Fibroblast of lung (primary cell): ENCODE results near the gene INHA. TPM values are rescaled to one million over a fixed set of nuclear protein-coding genes. Genes with fewer than 3 reads are reported as not detected.

Experiments
- DNase-seq, 2 donors: peaks; one replicate each; pipeline versions ENCODE4 v3.0.0 to v3.0.0-alpha.2; 2010; ENCODE audit warnings: low read depth in 2 of 2
- H2AFZ ChIP-seq: 2 replicates; pipeline ENCODE4 v1.5.1; 2012; ENCODE audit warnings: low read length, control low read depth, inconsistent platforms
- H3K27ac ChIP-seq: 2 replicates; pipeline ENCODE4 v1.5.1; 2011; ENCODE audit warnings: low read length, control low read depth; ENCODE audit not compliant: insufficient read depth
- H3K27me3 ChIP-seq: 2 replicates; pipeline ENCODE4 v1.5.1; 2011; ENCODE audit warnings: mild to moderate bottlenecking, low read length; ENCODE audit not compliant: control insufficient read depth, insufficient read depth
- H3K36me3 ChIP-seq: 2 replicates; pipeline ENCODE4 v1.5.1; 2011; ENCODE audit warnings: low read length; ENCODE audit not compliant: control insufficient read depth, insufficient read depth
- H3K4me1 ChIP-seq: 2 replicates; pipeline ENCODE4 v1.5.1; 2011; ENCODE audit warnings: low read length; ENCODE audit not compliant: control insufficient read depth, insufficient read depth; ENCODE audit errors: extremely low read depth
- H3K4me2 ChIP-seq: 2 replicates; pipeline ENCODE4 v1.5.1; 2011; ENCODE audit warnings: low read length, control low read depth; ENCODE audit not compliant: insufficient read depth; ENCODE audit errors: extremely low read depth
- H3K4me3 ChIP-seq, 4 experiments: fragments of 200-600 bp in 1 of 4; sonication (generic) in 1 of 4; replicated peaks in 1 of 4; 2 replicates each; pipeline ENCODE4 v1.5.1; 2011 to 2016; ENCODE audit warnings: low read length in 4 of 4, low read depth in 3 of 4, mild to moderate bottlenecking in 3 of 4, control low read depth in 2 of 4, inconsistent platforms in 1 of 4, mixed read lengths in 1 of 4; ENCODE audit not compliant: insufficient read depth in 1 of 4; ENCODE audit errors: control extremely low read depth in 1 of 4
- H3K79me2 ChIP-seq: 2 replicates; pipeline ENCODE4 v1.5.1; 2012; ENCODE audit warnings: mild to moderate bottlenecking, low read length, inconsistent platforms; ENCODE audit not compliant: control insufficient read depth, insufficient read depth
- H3K9ac ChIP-seq: 2 replicates; pipeline ENCODE4 v1.5.1; 2011; ENCODE audit warnings: mild to moderate bottlenecking, low read length, control low read depth; ENCODE audit not compliant: insufficient read depth
- H3K9me3 ChIP-seq: 2 replicates; pipeline ENCODE4 v1.5.1; 2012; ENCODE audit warnings: low read depth, low read length; ENCODE audit not compliant: control insufficient read depth, insufficient read depth
- H4K20me1 ChIP-seq: 2 replicates; pipeline ENCODE4 v1.5.1; 2011; ENCODE audit warnings: low read length; ENCODE audit not compliant: control insufficient read depth, insufficient read depth; ENCODE audit errors: extremely low read depth
- EZH2 ChIP-seq: IDR thresholded peaks from 2 replicates; pipeline ENCODE4 v1.5.1; 2012; ENCODE audit warnings: low read length, control low read depth, mild to moderate bottlenecking; ENCODE audit errors: missing control alignments
- polyA plus RNA-seq, 2 donors: library from polyadenylated mRNA; depleted of rRNA in 1 of 2; stranded (reverse) in 1 of 2; unstranded in 1 of 2; fragments of >200 nt; gene quantifications; 2 replicates each; pipeline ENCODE4 v1.2.1, GENCODE V29; 2011 to 2012; ENCODE audit warnings: missing spikeins in 1 of 2
- total RNA-seq: library from RNA; depleted of rRNA; stranded (reverse); fragments of >200 nt; gene quantifications from 2 replicates; pipeline ENCODE4 v1.2.1, GENCODE V29; 2014
- TF ChIP-seq, protein P1 (sequence below), 2 donors: IDR thresholded peaks in 1 of 2; conservative IDR thresholded peaks in 1 of 2; 1 replicate in 1 of 2; 2 replicates in 1 of 2; pipeline ENCODE4 v1.5.1; 2011 to 2012; ENCODE audit warnings: low read length in 2 of 2, control low read depth in 1 of 2, inconsistent platforms in 1 of 2, low read depth in 1 of 2, mild to moderate bottlenecking in 1 of 2

The INHA gene
- total and polyA plus RNA-seq, 2 donors (not counting 1 experiment from before 2014, with no cell fraction given): 0.15 to 0.50 TPM

- Histone ChIP-seq H3K9ac (no peak overlapping the region), H3K27me3 (peaks cover 33% of the 10 kb centered on the region), H4K20me1 (no peaks in the 10 kb centered on the region), H3K9me3 (no peaks in the 10 kb centered on the region), H3K4me2 (no peak overlapping the region), H3K79me2 (no peaks in the 10 kb centered on the region), H2AFZ (no peak overlapping the region), H3K4me3 (no peak overlapping the region), H3K4me1 (no peaks in the 10 kb centered on the region), H3K36me3 (no peaks in the 10 kb centered on the region), H3K27ac (no peak overlapping the region)
- TF ChIP-seq, protein P1, sequence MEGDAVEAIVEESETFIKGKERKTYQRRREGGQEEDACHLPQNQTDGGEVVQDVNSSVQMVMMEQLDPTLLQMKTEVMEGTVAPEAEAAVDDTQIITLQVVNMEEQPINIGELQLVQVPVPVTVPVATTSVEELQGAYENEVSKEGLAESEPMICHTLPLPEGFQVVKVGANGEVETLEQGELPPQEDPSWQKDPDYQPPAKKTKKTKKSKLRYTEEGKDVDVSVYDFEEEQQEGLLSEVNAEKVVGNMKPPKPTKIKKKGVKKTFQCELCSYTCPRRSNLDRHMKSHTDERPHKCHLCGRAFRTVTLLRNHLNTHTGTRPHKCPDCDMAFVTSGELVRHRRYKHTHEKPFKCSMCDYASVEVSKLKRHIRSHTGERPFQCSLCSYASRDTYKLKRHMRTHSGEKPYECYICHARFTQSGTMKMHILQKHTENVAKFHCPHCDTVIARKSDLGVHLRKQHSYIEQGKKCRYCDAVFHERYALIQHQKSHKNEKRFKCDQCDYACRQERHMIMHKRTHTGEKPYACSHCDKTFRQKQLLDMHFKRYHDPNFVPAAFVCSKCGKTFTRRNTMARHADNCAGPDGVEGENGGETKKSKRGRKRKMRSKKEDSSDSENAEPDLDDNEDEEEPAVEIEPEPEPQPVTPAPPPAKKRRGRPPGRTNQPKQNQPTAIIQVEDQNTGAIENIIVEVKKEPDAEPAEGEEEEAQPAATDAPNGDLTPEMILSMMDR (conservative IDR thresholded peaks at IDR 0.05 in 1 of 2, IDR thresholded peaks at IDR 0.05 in 1 of 2; ENCODE audit: low read depth in 1 of 2, low read length in 2 of 2): no peak
- TF ChIP-seq EZH2: no peak
- no peak for DNase-seq
Observed at GRCh38 chr2:219532378-219532649, 39.8 kb upstream of the INHA start.

DNA sequence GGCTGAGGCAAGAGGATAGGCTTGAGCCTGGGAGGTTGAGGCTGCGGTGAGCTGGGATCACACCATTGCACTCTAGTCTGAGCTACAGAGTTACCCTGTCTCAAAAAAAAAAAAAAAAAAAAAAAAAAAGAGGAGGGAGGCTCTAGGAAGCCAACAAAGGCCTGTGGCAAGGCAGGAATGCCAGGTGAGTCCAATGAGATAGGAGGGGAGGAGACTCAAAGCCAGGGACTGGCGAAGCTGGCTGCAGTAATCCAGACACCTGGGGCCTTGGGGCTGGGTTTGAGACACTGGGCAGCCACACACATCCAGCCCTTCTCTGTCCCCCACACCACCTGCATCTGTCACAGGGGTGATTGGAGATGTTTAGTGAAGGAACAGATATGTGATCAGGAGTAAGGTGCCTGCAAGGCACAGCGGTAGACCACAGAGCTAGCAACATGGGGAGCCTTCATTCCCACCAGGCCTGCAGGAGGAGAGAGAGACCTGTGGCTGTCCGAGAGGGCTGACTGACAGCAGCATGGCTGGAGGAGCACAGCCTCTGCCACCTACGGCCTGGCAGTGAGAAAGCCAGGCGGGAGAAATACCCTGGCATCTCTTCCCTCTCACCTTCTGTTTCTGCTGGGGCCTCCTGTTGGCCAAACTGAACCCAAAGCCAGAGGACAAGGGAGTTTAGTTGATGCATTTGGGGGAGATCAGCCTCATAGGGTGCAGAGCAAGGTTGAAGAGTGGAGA, 38.0 kb upstream of the INHA start:
- Histone ChIP-seq H3K9ac (no peak overlapping the region), H3K4me3 (no peak overlapping the region), H3K27me3 (peaks cover 25% of the 10 kb centered on the region), H3K79me2 (no peaks in the 10 kb centered on the region), H4K20me1 (no peaks in the 10 kb centered on the region), H2AFZ (no peak overlapping the region), H3K4me1 (no peaks in the 10 kb centered on the region), H3K27ac (no peak overlapping the region), H3K4me2 (no peak overlapping the region), H3K9me3 (no peaks in the 10 kb centered on the region), H3K36me3 (peaks cover 3% of the 10 kb centered on the region)
- no peak for TF ChIP-seq EZH2
- TF ChIP-seq, protein P1 (conservative IDR thresholded peaks at IDR 0.05 in 1 of 2, IDR thresholded peaks at IDR 0.05 in 1 of 2; ENCODE audit: low read depth in 1 of 2, low read length in 2 of 2): no peak
- DNase-seq: no peak

GRCh38 chr2:219536425-219536824, 35.7 kb upstream of the INHA start:
- no peak overlapping the region for H3K4me2 ChIP-seq
- no peak for TF ChIP-seq EZH2
- TF ChIP-seq, protein P1 (conservative IDR thresholded peaks at IDR 0.05 in 1 of 2, IDR thresholded peaks at IDR 0.05 in 1 of 2; ENCODE audit: low read depth in 1 of 2, low read length in 2 of 2): no peak
- no peaks in the 10 kb centered on the region for H3K4me1 ChIP-seq
- H3K4me3 ChIP-seq: no peak overlapping the region
- no peaks in the 10 kb centered on the region for H4K20me1 ChIP-seq
- DNase-seq: no peak
- H2AFZ ChIP-seq: no peak overlapping the region
- peaks cover 13% of the 10 kb centered on the region for H3K36me3 ChIP-seq
- H3K79me2 ChIP-seq: no peaks in the 10 kb centered on the region
- peaks cover 10% of the 10 kb centered on the region for H3K27me3 ChIP-seq
- no peaks in the 10 kb centered on the region for H3K9me3 ChIP-seq
- no peak overlapping the region for H3K9ac ChIP-seq
- no peak overlapping the region for H3K27ac ChIP-seq
